PC-9 (cell line): ENCODE results near the gene MMD2. TPM values are rescaled to one million over a fixed set of nuclear protein-coding genes. Genes with fewer than 3 reads are reported as not detected.

Experiments
- BruUV-seq: library from RNA; stranded (reverse); fragments of 400-500 nt; replicated peaks from 2 replicates; lab custom pipeline; 2021; lab: Mats Ljungman, UMichigan
- CTCF ChIA-PET: fragments of 300-600 bp; sonication (Branson Sonifier 250); formaldehyde crosslinking; loops from one replicate; lab custom pipeline; 2022; ENCODE audit warnings: antibody characterized with exemption; lab: Charles Lee
- POLR2A ChIA-PET: fragments of 300-600 bp; sonication (Branson Sonifier 250); formaldehyde crosslinking; loops from one replicate; lab custom pipeline; 2022; ENCODE audit warnings: antibody characterized with exemption; ENCODE audit not compliant: unreplicated experiment; lab: Charles Lee
- DNase-seq, 2 experiments: peaks; one replicate each; pipeline versions ENCODE4 v3.0.0 to v3.0.0-alpha.2; 2015 to 2022; ENCODE audit warnings: mixed read lengths in 1 of 2
- H2AFZ ChIP-seq: fragments of 200-600 bp; sonication (generic); 2 replicates; pipeline ENCODE4 v1.8.1; 2017; ENCODE audit warnings: antibody characterized with exemption
- H3F3A ChIP-seq: fragments of 200-600 bp; sonication (generic); 2 replicates; pipeline ENCODE4 v1.8.1; 2017; ENCODE audit warnings: antibody characterized with exemption, mild to moderate bottlenecking, low read depth; ENCODE audit not compliant: insufficient read depth
- H3K27ac ChIP-seq: fragments of 200-600 bp; sonication (generic); 2 replicates; pipeline ENCODE4 v1.6.1; 2016; ENCODE audit warnings: mixed run types
- H3K27me3 ChIP-seq: fragments of 200-600 bp; sonication (generic); 2 replicates; pipeline ENCODE4 v1.6.1; 2016; ENCODE audit warnings: low read depth, mixed run types; ENCODE audit not compliant: insufficient read depth
- H3K36me3 ChIP-seq: fragments of 200-600 bp; sonication (generic); 2 replicates; pipeline ENCODE4 v1.6.1; 2016; ENCODE audit warnings: low read depth, mixed run types
- H3K4me1 ChIP-seq: fragments of 200-600 bp; sonication (generic); replicated peaks from 2 replicates; pipeline ENCODE4 v1.6.1; 2016; ENCODE audit warnings: mixed run types; ENCODE audit not compliant: insufficient read depth
- H3K4me2 ChIP-seq: fragments of 200-600 bp; sonication (generic); 2 replicates; pipeline ENCODE4 v1.6.1; 2017; ENCODE audit warnings: mixed run types
- H3K4me3 ChIP-seq: fragments of 200-600 bp; sonication (generic); 2 replicates; pipeline ENCODE4 v1.6.1; 2016; ENCODE audit warnings: mixed run types
- H3K79me2 ChIP-seq: fragments of 200-600 bp; sonication (generic); 2 replicates; pipeline ENCODE4 v1.6.1; 2017; ENCODE audit warnings: low read depth, mixed run types
- H3K9me2 ChIP-seq: fragments of 200-600 bp; sonication (generic); 2 replicates; pipeline ENCODE4 v1.8.1; 2017; ENCODE audit warnings: mild to moderate bottlenecking; ENCODE audit not compliant: insufficient read depth
- H3K9me3 ChIP-seq: fragments of 200-600 bp; sonication (generic); 2 replicates; pipeline ENCODE4 v1.8.1; 2016; ENCODE audit warnings: low read depth; ENCODE audit not compliant: insufficient read depth
- H4K20me1 ChIP-seq: fragments of 200-600 bp; sonication (generic); 2 replicates; pipeline ENCODE4 v1.8.1; 2017; ENCODE audit not compliant: insufficient read depth
- EZH2 ChIP-seq: fragments of 200-600 bp; sonication (generic); IDR thresholded peaks from 2 replicates; pipeline ENCODE4 v1.8.0; 2017; ENCODE audit warnings: antibody characterized with exemption, low read depth
- intact Hi-C: fragments of 100-400 bp; cut with micrococcal nuclease; formaldehyde crosslinking; loops from one replicate; pipeline ENCODE4 v1.10.0; 2022; ENCODE audit not compliant: unreplicated experiment
- total RNA-seq: library from RNA; stranded (reverse); gene quantifications from 2 replicates; pipeline ENCODE4 v1.2.3, GENCODE V29; 2021
- TF ChIP-seq, protein P1 (sequence below): fragments of 200-600 bp; sonication (generic); conservative IDR thresholded peaks from 2 replicates; pipeline ENCODE4 v1.6.1; 2017; ENCODE audit warnings: mixed run types, antibody characterized with exemption, mild to moderate bottlenecking, moderate library complexity

MMD2 gene
- total RNA-seq, 1 experiment from 2014 or later = not detected

- Histone ChIP-seq H3K36me3 (no peaks in the 10 kb centered on the region), H3K27me3 (peaks cover 82% of the 10 kb centered on the region), H3K9me2 (no peaks in the 10 kb centered on the region), H3K9me3 (peaks cover 7% of the 10 kb centered on the region; the same call in 1 of the 2 replicates), H3K4me1 (no peaks in the 10 kb centered on the region), H2AFZ (no peak overlapping the region), H3F3A (no peaks in the 10 kb centered on the region), H3K4me2 (no peak overlapping the region), H4K20me1 (no peaks in the 10 kb centered on the region), H3K79me2 (no peaks in the 10 kb centered on the region), H3K27ac (no peak overlapping the region), H3K4me3 (no peak overlapping the region)
- intact Hi-C loops = no loop called here
- no TSS peak for BruUV-seq
- ChIA-PET POLR2A (no interaction called here), CTCF (no interaction called here)
- TF ChIP-seq, protein P1, sequence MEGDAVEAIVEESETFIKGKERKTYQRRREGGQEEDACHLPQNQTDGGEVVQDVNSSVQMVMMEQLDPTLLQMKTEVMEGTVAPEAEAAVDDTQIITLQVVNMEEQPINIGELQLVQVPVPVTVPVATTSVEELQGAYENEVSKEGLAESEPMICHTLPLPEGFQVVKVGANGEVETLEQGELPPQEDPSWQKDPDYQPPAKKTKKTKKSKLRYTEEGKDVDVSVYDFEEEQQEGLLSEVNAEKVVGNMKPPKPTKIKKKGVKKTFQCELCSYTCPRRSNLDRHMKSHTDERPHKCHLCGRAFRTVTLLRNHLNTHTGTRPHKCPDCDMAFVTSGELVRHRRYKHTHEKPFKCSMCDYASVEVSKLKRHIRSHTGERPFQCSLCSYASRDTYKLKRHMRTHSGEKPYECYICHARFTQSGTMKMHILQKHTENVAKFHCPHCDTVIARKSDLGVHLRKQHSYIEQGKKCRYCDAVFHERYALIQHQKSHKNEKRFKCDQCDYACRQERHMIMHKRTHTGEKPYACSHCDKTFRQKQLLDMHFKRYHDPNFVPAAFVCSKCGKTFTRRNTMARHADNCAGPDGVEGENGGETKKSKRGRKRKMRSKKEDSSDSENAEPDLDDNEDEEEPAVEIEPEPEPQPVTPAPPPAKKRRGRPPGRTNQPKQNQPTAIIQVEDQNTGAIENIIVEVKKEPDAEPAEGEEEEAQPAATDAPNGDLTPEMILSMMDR = no peak
- TF ChIP-seq EZH2 = no peak
- DNase-seq = no peak
These were observed 38.8 kb downstream of the MMD2 start for GRCh38 chr7:4919969-4920766.

- no peaks in the 10 kb centered on the region for H3F3A ChIP-seq
- H3K4me3 ChIP-seq = no peak overlapping the region
- DNase-seq = no peak
- no TSS peak for BruUV-seq
- no peak overlapping the region for H2AFZ ChIP-seq
- H3K4me2 ChIP-seq = no peak overlapping the region
- no peaks in the 10 kb centered on the region for H3K36me3 ChIP-seq
- peaks cover 61% of the 10 kb centered on the region for H3K27me3 ChIP-seq
- peaks cover 7% of the 10 kb centered on the region; the same call in 1 of the 2 replicates for H3K9me3 ChIP-seq
- H3K79me2 ChIP-seq = no peaks in the 10 kb centered on the region
- H3K9me2 ChIP-seq = no peaks in the 10 kb centered on the region
- ChIA-PET CTCF (no interaction called here), POLR2A (no interaction called here)
- intact Hi-C loops = no loop called here
- H4K20me1 ChIP-seq = no peaks in the 10 kb centered on the region
- TF ChIP-seq, protein P1 = no peak
- H3K4me1 ChIP-seq = no peaks in the 10 kb centered on the region
- H3K27ac ChIP-seq = no peak overlapping the region
These were observed 42.9 kb downstream of the MMD2 start for GRCh38 chr7:4916113-4916512.

GRCh38 chr7:4911111-4911828, 47.7 kb downstream of the MMD2 start:
- TF ChIP-seq, protein P1 = no peak
- TF ChIP-seq EZH2 = no peak
- Histone ChIP-seq H3K9me2 (no peaks in the 10 kb centered on the region), H3K4me2 (no peak overlapping the region), H3F3A (no peaks in the 10 kb centered on the region), H3K9me3 (no peaks in the 10 kb centered on the region), H3K4me1 (no peaks in the 10 kb centered on the region), H3K27ac (no peak overlapping the region), H3K79me2 (no peaks in the 10 kb centered on the region), H3K27me3 (peaks cover 60% of the 10 kb centered on the region), H4K20me1 (no peaks in the 10 kb centered on the region), H2AFZ (no peak overlapping the region), H3K4me3 (no peak overlapping the region), H3K36me3 (no peaks in the 10 kb centered on the region)
- intact Hi-C loops = no loop called here
- no peak for DNase-seq
- ChIA-PET POLR2A (no interaction called here), CTCF (no interaction called here)
- no TSS peak for BruUV-seq
